Karpas-422 (cell line): ENCODE measurements around the gene CFLAR. TPM values are rescaled to one million over a fixed set of nuclear protein-coding genes. Genes with fewer than 3 reads are reported as not detected.

Experiments
- DNase-seq: peaks from one replicate; pipeline ENCODE4 v3.0.0-alpha.2; 2015
- H2AFZ ChIP-seq: fragments of 200-600 bp; sonication (generic); 2 replicates; pipeline ENCODE4 v1.6.1; 2014; ENCODE audit warnings: antibody characterized with exemption, low read length, mixed read lengths
- H3K27ac ChIP-seq: fragments of 200-600 bp; sonication (generic); 2 replicates; pipeline ENCODE4 v1.5.1; 2014; ENCODE audit warnings: mild to moderate bottlenecking, low read length, moderate library complexity
- H3K27me3 ChIP-seq: fragments of 200-600 bp; sonication (generic); 2 replicates; pipeline ENCODE4 v1.6.1; 2014; ENCODE audit warnings: low read length, mixed read lengths
- H3K36me3 ChIP-seq: fragments of 200-600 bp; sonication (generic); 2 replicates; pipeline ENCODE4 v1.6.1; 2014; ENCODE audit warnings: low read length, mixed read lengths; ENCODE audit not compliant: insufficient read depth
- H3K4me1 ChIP-seq: fragments of 200-600 bp; sonication (generic); 2 replicates; pipeline ENCODE4 v1.6.1; 2014; ENCODE audit warnings: mild to moderate bottlenecking, low read length, mixed read lengths
- H3K4me2 ChIP-seq: fragments of 200-600 bp; sonication (generic); 2 replicates; pipeline ENCODE4 v1.6.1; 2014; ENCODE audit warnings: low read length, low read depth, mild to moderate bottlenecking; ENCODE audit not compliant: poor library complexity, severe bottlenecking
- H3K4me3 ChIP-seq: fragments of 200-600 bp; sonication (generic); 2 replicates; pipeline ENCODE4 v1.5.1; 2014; ENCODE audit warnings: mild to moderate bottlenecking, antibody characterized with exemption, low read length, mixed read lengths
- H3K79me2 ChIP-seq: fragments of 200-600 bp; sonication (generic); 2 replicates; pipeline ENCODE4 v1.6.1; 2014; ENCODE audit warnings: mild to moderate bottlenecking, low read length, mixed read lengths
- H3K9ac ChIP-seq: fragments of 200-600 bp; sonication (generic); 2 replicates; pipeline ENCODE4 v1.6.0; 2014; ENCODE audit warnings: low read length
- H3K9me2 ChIP-seq: fragments of 200-600 bp; sonication (generic), shearing (Covaris generic); replicated peaks from 2 replicates; pipeline ENCODE4 v1.6.0; 2014; ENCODE audit warnings: mild to moderate bottlenecking, low read length, moderate library complexity; ENCODE audit not compliant: insufficient read depth
- H3K9me3 ChIP-seq: fragments of 300-700, 200-600 bp; sonication (generic); 2 replicates; pipeline ENCODE4 v1.6.1; 2014; ENCODE audit warnings: low read length, mixed read lengths
- H4K20me1 ChIP-seq: fragments of 200-600 bp; sonication (generic); 2 replicates; pipeline ENCODE4 v1.6.1; 2014; ENCODE audit warnings: mild to moderate bottlenecking, antibody characterized with exemption, low read length, low read depth; ENCODE audit not compliant: insufficient read depth
- small RNA-seq: library from RNA; depleted of rRNA; stranded (forward); fragments of <200 nt; gene quantifications from one replicate; pipeline ENCODE3, GENCODE V24; 2014
- total RNA-seq: library from RNA; depleted of rRNA; stranded (reverse); fragments of >200 nt; shearing (Covaris generic); gene quantifications from 2 replicates; pipeline ENCODE4 v1.2.3, GENCODE V29; 2014; ENCODE audit warnings: low replicate concordance; rRNA removed

Gene CFLAR
- total RNA-seq, 1 experiment from 2014 or later: 63.5 TPM

GRCh38 chr2:201223089-201224073 lies 107.4 kb downstream of the CFLAR start:
- no peak overlapping the region for H3K27ac ChIP-seq

More at GRCh38 chr2:201223089-201224073, 107.4 kb downstream of the CFLAR start:
- H3K4me1 ChIP-seq: peaks cover 7% of the 10 kb centered on the region
- DNase-seq: no peak
- no peaks in the 10 kb centered on the region for H3K36me3 ChIP-seq
- no peak overlapping the region for H2AFZ ChIP-seq
- no peaks in the 10 kb centered on the region for H3K27me3 ChIP-seq
- H3K9ac ChIP-seq: 0 out of 2 replicates have a peak overlapping the region, but pooled peaks have one; percentile 17
- no peaks in the 10 kb centered on the region for H3K79me2 ChIP-seq
- H3K9me2 ChIP-seq: no peaks in the 10 kb centered on the region
- H3K4me3 ChIP-seq: peak overlapping the region; percentile 22; the same call in 1 of the 2 replicates
- H3K4me2 ChIP-seq: peak overlapping the region; percentile 45
- no peaks in the 10 kb centered on the region for H3K9me3 ChIP-seq
- no peaks in the 10 kb centered on the region for H4K20me1 ChIP-seq

Small RNA genes within 50 kb of the gene (small RNA-seq; reads per million reads assigned to genes)
- gene AC007283.2 (not detected), gene MTND4LP13 (not detected), gene RNU6-1206P (not detected), gene RNU7-45P (not detected)

Other genes starting within 250 kb of the CFLAR start
- 38.2 and 96.6 TPM in 2 replicates for gene PPIL3, start 227.1 kb upstream of the CFLAR start, total RNA-seq
- gene NIF3L1, start 226.8 kb upstream of the CFLAR start, total RNA-seq: 28.6 and 71.4 TPM in 2 replicates
- gene ORC2, start 152.5 kb upstream of the CFLAR start, total RNA-seq: 23.2 and 38.5 TPM in 2 replicates
- 10.4 and 40.0 TPM in 2 replicates for gene HYCC2, start 44.5 kb upstream of the CFLAR start, total RNA-seq
- 102 and 136 TPM in 2 replicates for gene NDUFB3, start 44.2 kb upstream of the CFLAR start, total RNA-seq
- gene CASP10, start 67.0 kb downstream of the CFLAR start, total RNA-seq: 0.48 and 5.2 TPM in 2 replicates
- 28.5 and 114 TPM in 2 replicates for gene CASP8, start 144.4 kb downstream of the CFLAR start, total RNA-seq
- 0.18 and 13.2 TPM in 2 replicates for gene FLACC1, start 241.2 kb downstream of the CFLAR start, total RNA-seq